WERI-Rb-1 (cell line): ENCODE data around the gene SPACDR.
A peak's percentile ranks its signal among the peaks of the same experiment; 100 is the strongest.
"Not testable (repeated sequence)": the region's sequence is repeated elsewhere in the genome, so short reads cannot be mapped to it uniquely, and the experiment has no call there.

Experiments
- DNase-seq: peaks from one replicate; pipeline ENCODE4 v3.0.0-alpha.2; 2020
- H3K27ac ChIP-seq: fragments of 250-450 bp; sonication (Bioruptor Pico); 2 replicates; pipeline ENCODE4 v1.5.1; 2020; ENCODE audit warnings: mild to moderate bottlenecking, moderate library complexity
- H3K27me3 ChIP-seq: fragments of 250-450 bp; sonication (Bioruptor Pico); 2 replicates; pipeline ENCODE4 v1.5.1; 2021; ENCODE audit warnings: mild to moderate bottlenecking, low read depth, moderate library complexity; ENCODE audit not compliant: insufficient read depth, severe bottlenecking
- H3K36me3 ChIP-seq: fragments of 250-450 bp; sonication (Bioruptor Pico); 2 replicates; pipeline ENCODE4 v1.5.1; 2020; ENCODE audit warnings: mild to moderate bottlenecking, moderate library complexity
- H3K4me3 ChIP-seq: 2 replicates; pipeline ENCODE4 v1.5.1; 2011; ENCODE audit warnings: low read depth, mild to moderate bottlenecking, control low read depth, low read length
- H3K9me3 ChIP-seq: fragments of 250-450 bp; sonication (Bioruptor Pico); 2 replicates; pipeline ENCODE4 v1.5.1; 2021; ENCODE audit warnings: mild to moderate bottlenecking, moderate library complexity; ENCODE audit not compliant: severe bottlenecking
- CTCF ChIP-seq: IDR thresholded peaks from 2 replicates; pipeline ENCODE4 v1.5.1; 2011; ENCODE audit warnings: low read depth, mild to moderate bottlenecking, control low read depth, inconsistent platforms, low read length

The SPACDR gene

GRCh38 chr7:100465299-100465698, 1.2 kb upstream of the SPACDR start:
- DNase-seq = no peak
- no peaks in the 10 kb centered on the region for H3K27me3 ChIP-seq

GRCh38 chr7:100464791-100465190, 731 bp upstream of the SPACDR start:
- H3K27me3 ChIP-seq = no peaks in the 10 kb centered on the region
- DNase-seq = no peak
- no peak overlapping the region for H3K27ac ChIP-seq
- no peak overlapping the region for H3K4me3 ChIP-seq
- no peak for TF ChIP-seq CTCF
- no peaks in the 10 kb centered on the region for H3K9me3 ChIP-seq
- no peaks in the 10 kb centered on the region for H3K36me3 ChIP-seq

More at GRCh38 chr7:100465299-100465698, 1.2 kb upstream of the SPACDR start:
- H3K9me3 ChIP-seq = no peaks in the 10 kb centered on the region
- no peaks in the 10 kb centered on the region for H3K36me3 ChIP-seq
- TF ChIP-seq CTCF = no peak
- H3K4me3 ChIP-seq = no peak overlapping the region
- H3K27ac ChIP-seq = no peak overlapping the region

- Histone ChIP-seq H3K27me3 (no peaks in the 10 kb centered on the region), H3K9me3 (no peaks in the 10 kb centered on the region), H3K4me3 (no peak overlapping the region), H3K36me3 (no peaks in the 10 kb centered on the region; the same call in 1 of the 2 replicates), H3K27ac (no peak overlapping the region)
- no peak for TF ChIP-seq CTCF
- DNase-seq = no peak
Measured at GRCh38 chr7:100457033-100457432, 7.0 kb downstream of the SPACDR start.

- Histone ChIP-seq H3K9me3 (no peaks in the 10 kb centered on the region), H3K4me3 (no peak overlapping the region), H3K27me3 (no peaks in the 10 kb centered on the region), H3K27ac (no peak overlapping the region), H3K36me3 (no peaks in the 10 kb centered on the region; the same call in 1 of the 2 replicates)
- TF ChIP-seq CTCF = peak; percentile 29; the same call in 1 of the 2 replicates
- no peak for DNase-seq
Measured at GRCh38 chr7:100456562-100456961, 7.5 kb downstream of the SPACDR start.

GRCh38 chr7:100455206-100455605, 8.9 kb downstream of the SPACDR start:
- Histone ChIP-seq H3K27me3 (no peaks in the 10 kb centered on the region), H3K4me3 (no peak overlapping the region), H3K9me3 (no peaks in the 10 kb centered on the region), H3K36me3 (no peaks in the 10 kb centered on the region; the same call in 1 of the 2 replicates), H3K27ac (no peak overlapping the region)
- no peak for TF ChIP-seq CTCF
- DNase-seq = no peak

- H3K4me3 ChIP-seq, H3K27me3 ChIP-seq, H3K27ac ChIP-seq, H3K9me3 ChIP-seq, H3K36me3 ChIP-seq, DNase-seq: not testable (repeated sequence)
Measured at GRCh38 chr7:100453854-100454253, 10.2 kb downstream of the SPACDR start.
